Inflammatory macrophage treated with lipopolysaccharide for 4 hours (primary cell): ENCODE data around the gene LTBP3.
"Not testable (repeated sequence)": the region's sequence is repeated elsewhere in the genome, so short reads cannot be mapped to it uniquely, and the experiment has no call there.

Experiments used
- DNase-seq: peaks from one replicate; pipeline ENCODE4 v3.0.0-alpha.2; 2020

Gene LTBP3

GRCh38 chr11:65535102-65535501 is 23.1 kb downstream of the LTBP3 start:
- no peak for DNase-seq

- DNase-seq = no peak
Measured at GRCh38 chr11:65532388-65533064, 25.6 kb downstream of the LTBP3 start.

- no peak for DNase-seq
Measured at GRCh38 chr11:65530157-65530496, 28.0 kb downstream of the LTBP3 start.

- no peak for DNase-seq
Measured at GRCh38 chr11:65529475-65530156, 28.5 kb downstream of the LTBP3 start.

GRCh38 chr11:65528819-65529350 is 29.3 kb downstream of the LTBP3 start:
- no peak for DNase-seq

- DNase-seq = no peak
Measured at GRCh38 chr11:65526744-65527143, 31.4 kb downstream of the LTBP3 start.

- DNase-seq = no peak
Measured at GRCh38 chr11:65525546-65526480, 32.3 kb downstream of the LTBP3 start.

- peak; percentile 70 for DNase-seq
Measured at GRCh38 chr11:65524741-65525545, 33.2 kb downstream of the LTBP3 start, which contains the start of gene SCYL1. TSS of gene SCYL1 (plus strand) at chr11:65525083. CDS start at chr11:65525154, 71 bp downstream.

- DNase-seq = no peak
Measured at GRCh38 chr11:65524014-65524740, 34.0 kb downstream of the LTBP3 start.

- DNase-seq = not testable (repeated sequence)
Measured at GRCh38 chr11:65523631-65523968, 34.6 kb downstream of the LTBP3 start.

- DNase-seq = peak; percentile 33
Measured at GRCh38 chr11:65522718-65523630, 35.2 kb downstream of the LTBP3 start.

GRCh38 chr11:65521777-65522521 is 36.2 kb downstream of the LTBP3 start:
- not testable (repeated sequence) for DNase-seq

GRCh38 chr11:65518941-65519549 is 39.1 kb downstream of the LTBP3 start:
- DNase-seq = not testable (repeated sequence)

- DNase-seq = no peak
Measured at GRCh38 chr11:65516135-65516968, 41.8 kb downstream of the LTBP3 start.

GRCh38 chr11:65512311-65512710 is 45.8 kb downstream of the LTBP3 start:
- not testable (repeated sequence) for DNase-seq

- no peak for DNase-seq
Measured at GRCh38 chr11:65506772-65507505, 51.2 kb downstream of the LTBP3 start.

GRCh38 chr11:65506290-65506771 is 51.8 kb downstream of the LTBP3 start:
- peak; percentile 70 for DNase-seq
